AG09309 (cell line): Measurements from ENCODE around the gene GRID2.

ENCODE experiments used
- DNase-seq: peaks from one replicate; pipeline ENCODE4 v3.0.0-alpha.2; 2010; ENCODE audit warnings: low read depth
- H3K4me3 ChIP-seq: 2 replicates; pipeline ENCODE4 v1.5.1; 2011; ENCODE audit warnings: mild to moderate bottlenecking, low read depth, low read length, moderate library complexity; ENCODE audit not compliant: control insufficient read depth
- TF ChIP-seq, protein P1 (sequence below): IDR thresholded peaks from 2 replicates; pipeline ENCODE4 v1.5.1; 2011; ENCODE audit warnings: mild to moderate bottlenecking, low read depth, low read length, inconsistent platforms; ENCODE audit not compliant: insufficient read depth, control insufficient read depth; ENCODE audit errors: missing control alignments

GRID2 gene

DNA sequence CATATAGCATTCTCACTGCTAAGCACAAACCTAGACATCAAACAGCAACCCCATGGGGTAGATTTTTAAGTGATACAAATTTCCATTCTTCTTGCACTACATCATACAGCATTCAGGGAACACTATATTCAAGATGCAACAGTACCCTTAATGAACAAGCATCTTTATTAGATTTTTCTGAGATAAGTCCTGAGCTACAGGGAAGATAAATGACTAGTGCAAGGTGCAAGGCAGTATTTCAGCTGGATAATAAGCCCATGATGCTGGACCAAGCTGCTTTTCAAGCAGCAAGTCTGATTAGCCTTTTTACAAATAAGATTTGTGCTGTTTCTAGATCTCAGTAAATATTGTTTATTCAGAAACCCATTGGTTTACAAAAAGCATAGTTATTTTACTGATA, 1332.2 kb downstream of the GRID2 start:
- TF ChIP-seq, protein P1, sequence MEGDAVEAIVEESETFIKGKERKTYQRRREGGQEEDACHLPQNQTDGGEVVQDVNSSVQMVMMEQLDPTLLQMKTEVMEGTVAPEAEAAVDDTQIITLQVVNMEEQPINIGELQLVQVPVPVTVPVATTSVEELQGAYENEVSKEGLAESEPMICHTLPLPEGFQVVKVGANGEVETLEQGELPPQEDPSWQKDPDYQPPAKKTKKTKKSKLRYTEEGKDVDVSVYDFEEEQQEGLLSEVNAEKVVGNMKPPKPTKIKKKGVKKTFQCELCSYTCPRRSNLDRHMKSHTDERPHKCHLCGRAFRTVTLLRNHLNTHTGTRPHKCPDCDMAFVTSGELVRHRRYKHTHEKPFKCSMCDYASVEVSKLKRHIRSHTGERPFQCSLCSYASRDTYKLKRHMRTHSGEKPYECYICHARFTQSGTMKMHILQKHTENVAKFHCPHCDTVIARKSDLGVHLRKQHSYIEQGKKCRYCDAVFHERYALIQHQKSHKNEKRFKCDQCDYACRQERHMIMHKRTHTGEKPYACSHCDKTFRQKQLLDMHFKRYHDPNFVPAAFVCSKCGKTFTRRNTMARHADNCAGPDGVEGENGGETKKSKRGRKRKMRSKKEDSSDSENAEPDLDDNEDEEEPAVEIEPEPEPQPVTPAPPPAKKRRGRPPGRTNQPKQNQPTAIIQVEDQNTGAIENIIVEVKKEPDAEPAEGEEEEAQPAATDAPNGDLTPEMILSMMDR = no peak
- DNase-seq = no peak
- H3K4me3 ChIP-seq = no peak overlapping the region

DNA sequence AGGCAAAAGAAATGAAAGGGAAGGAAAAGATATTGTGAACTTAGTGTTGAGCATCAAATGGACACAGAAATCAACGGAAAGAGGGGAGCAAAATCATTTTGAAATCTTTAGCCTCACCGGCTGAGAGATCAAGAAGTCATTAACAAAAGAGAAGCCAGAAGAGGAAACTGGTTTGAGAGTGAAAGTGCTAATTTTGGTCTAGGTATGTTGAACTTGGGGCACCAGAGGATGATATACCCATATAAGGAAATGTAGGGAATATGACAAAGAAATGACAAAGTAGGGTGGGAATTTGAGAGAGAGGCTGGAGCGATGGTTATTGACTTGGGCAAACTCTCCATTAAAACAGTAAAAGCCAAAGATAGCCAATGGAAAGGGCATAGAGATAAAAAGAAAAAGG, 1341.4 kb downstream of the GRID2 start:
- TF ChIP-seq, protein P1 = no peak
- no peak for DNase-seq
- no peak overlapping the region for H3K4me3 ChIP-seq

DNA sequence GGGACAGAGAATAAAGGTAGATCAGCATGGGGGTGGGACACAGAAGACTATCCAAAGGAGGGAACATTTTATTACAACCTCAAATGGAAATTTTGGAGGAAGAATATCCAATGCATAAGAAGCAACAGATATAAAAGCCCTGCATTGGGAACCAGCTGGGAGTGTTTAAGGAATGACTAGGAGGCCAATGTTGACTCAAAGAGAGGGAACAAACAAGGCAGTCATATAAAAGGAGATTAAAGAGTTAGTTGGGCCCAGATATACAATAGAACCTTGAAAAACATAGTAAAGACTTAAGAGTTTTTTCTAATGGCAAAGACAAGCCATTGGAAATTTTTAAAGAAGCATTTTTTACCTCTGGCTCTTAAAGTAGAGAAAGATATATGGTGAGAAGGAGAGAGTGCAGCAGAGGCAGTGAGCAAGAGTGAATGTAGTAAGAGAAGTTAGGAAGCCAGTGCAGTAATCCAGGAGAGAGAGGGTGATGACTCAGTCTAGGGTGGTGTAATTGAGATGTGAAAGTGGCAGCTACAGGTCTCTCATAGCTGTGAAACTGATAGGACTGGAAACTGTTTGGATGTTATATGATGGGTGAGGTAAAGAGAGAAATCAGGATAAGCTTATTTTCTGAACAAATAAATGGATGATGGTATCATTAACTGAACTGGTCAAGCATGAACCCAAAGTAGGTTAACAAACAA, 1342.6 kb downstream of the GRID2 start:
- no peak overlapping the region for H3K4me3 ChIP-seq
- TF ChIP-seq, protein P1 = no peak
- DNase-seq = no peak

DNA sequence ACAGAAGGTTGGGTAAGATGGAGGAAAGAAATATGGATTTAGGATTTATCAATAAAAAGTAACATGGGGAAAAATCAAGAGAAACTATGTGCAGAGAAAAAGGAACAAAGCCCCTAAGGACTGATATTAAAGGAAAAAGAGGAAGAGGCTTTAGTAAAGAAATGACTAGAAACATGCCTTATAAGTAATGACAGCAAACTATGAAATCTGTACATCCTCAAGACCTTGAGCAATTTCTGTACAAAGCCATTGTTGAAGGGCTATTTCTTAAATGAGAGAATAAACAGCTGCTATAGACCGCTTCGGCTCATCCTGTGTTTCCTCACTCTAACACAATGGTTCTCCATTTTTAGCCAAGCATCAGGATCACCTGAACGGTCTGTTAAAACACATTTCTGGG, 1344.5 kb downstream of the GRID2 start:
- no peak overlapping the region for H3K4me3 ChIP-seq
- TF ChIP-seq, protein P1 = no peak
- no peak for DNase-seq

DNA sequence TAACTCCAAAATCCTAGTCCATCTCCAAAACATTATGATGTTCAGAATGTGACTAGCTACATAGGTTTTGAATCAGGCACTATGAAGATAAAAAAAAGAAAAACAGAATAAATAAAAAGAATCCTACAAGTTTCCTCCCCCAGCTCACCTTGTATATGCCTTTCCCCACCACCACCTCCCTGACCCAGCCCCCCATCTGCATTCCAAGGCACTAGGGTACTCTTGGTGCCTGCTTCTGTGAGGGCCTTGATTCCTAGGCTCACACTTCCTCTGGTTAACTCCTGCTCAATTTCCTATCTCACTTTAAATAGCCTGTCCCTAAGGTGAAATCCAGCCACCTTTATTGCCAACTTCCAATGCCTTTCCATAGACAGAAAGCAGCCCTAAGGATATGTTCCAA, 1346.1 kb downstream of the GRID2 start:
- TF ChIP-seq, protein P1 = no peak
- H3K4me3 ChIP-seq = no peak overlapping the region
- DNase-seq = no peak

DNA sequence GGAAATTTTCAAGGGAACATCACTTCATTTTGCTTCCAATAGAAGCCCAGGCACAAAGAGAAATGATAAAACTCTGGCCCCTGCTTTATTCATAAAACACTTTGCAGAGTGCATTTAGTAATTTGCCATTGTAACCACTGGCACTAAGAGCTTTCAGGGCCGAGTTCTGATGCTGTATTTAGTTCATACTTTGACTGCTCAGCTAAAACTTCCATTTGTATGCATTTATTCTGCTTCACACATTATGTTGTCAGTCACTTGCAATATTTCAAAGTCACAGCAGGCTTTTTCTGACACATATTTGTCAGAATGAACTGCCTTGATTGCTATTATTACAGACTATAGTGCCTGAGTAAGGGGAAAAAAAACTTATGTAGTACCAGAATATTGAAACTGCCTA, 1350.4 kb downstream of the GRID2 start:
- TF ChIP-seq, protein P1 = no peak
- DNase-seq = no peak
- no peak overlapping the region for H3K4me3 ChIP-seq

DNA sequence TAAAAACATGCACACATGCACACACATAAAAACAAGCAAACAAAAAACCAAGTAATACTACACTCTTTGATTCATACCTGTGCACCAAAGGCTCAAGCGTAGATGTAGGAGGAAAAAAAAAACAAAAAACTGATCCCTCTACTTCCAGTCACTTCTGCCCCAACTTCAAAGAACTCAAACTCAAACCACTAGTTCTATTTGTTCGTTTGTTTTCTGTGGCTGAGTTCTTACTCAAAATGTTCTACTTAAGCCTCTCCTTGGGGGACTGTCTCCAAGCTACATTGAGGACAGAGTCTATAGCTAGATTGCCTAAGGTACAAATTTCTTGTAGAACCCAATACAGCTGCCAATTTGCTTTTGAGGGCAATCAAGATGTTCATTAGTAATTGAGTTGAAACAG, 1353.8 kb downstream of the GRID2 start:
- no peak for DNase-seq
- TF ChIP-seq, protein P1 = no peak
- H3K4me3 ChIP-seq = no peak overlapping the region
